ENCODE measurements around the gene RAP2C. TPM values are rescaled to one million over a fixed set of nuclear protein-coding genes. Genes with fewer than 3 reads are reported as not detected.

RAP2C gene
- total RNA-seq, 4 donors from 2014 or later, result 15.1 to 21.7 (median 15.4) TPM

- 65% methylated on average over 2 of the region's 2 CpGs for WGBS
- no peaks in the 10 kb centered on the region for H3K9me3 ChIP-seq
Measured at GRCh38 chrX:132214518-132214917, 4.7 kb downstream of the RAP2C start.

GRCh38 chrX:132209527-132209926 lies 9.7 kb downstream of the RAP2C start:
- no peak for DNase-seq (ENCODE audit: low spot score in 2 of 2)
- Histone ChIP-seq H3K27me3 (no peaks in the 10 kb centered on the region), H3K9me3 (no peaks in the 10 kb centered on the region), H3K4me3 (no peak overlapping the region), H3K4me1 (peaks cover 9% of the 10 kb centered on the region), H3K36me3 (no peaks in the 10 kb centered on the region), H3K27ac (no peak overlapping the region)
- TF ChIP-seq POLR2AphosphoS5 (IDR thresholded peaks at IDR 0.05), result no peak
- TF ChIP-seq EP300 (IDR thresholded peaks at IDR 0.05), result no peak
- TF ChIP-seq CTCF (IDR thresholded peaks at IDR 0.05), result no peak
- TF ChIP-seq POLR2A (IDR thresholded peaks at IDR 0.05), result no peak

More at GRCh38 chrX:132214518-132214917, 4.7 kb downstream of the RAP2C start:
- Histone ChIP-seq H3K36me3 (no peaks in the 10 kb centered on the region), H3K4me3 (no peak overlapping the region), H3K27ac (no peak overlapping the region), H3K27me3 (no peaks in the 10 kb centered on the region), H3K4me1 (peaks cover 31% of the 10 kb centered on the region)
- no peak for TF ChIP-seq POLR2A (IDR thresholded peaks at IDR 0.05)
- no peak for TF ChIP-seq EP300 (IDR thresholded peaks at IDR 0.05)
- no peak for TF ChIP-seq CTCF (IDR thresholded peaks at IDR 0.05)
- TF ChIP-seq POLR2AphosphoS5 (IDR thresholded peaks at IDR 0.05), result no peak
- no peak for DNase-seq (ENCODE audit: low spot score in 2 of 2)

- H3K36me3 ChIP-seq, result no peaks in the 10 kb centered on the region
- TF ChIP-seq EP300 (IDR thresholded peaks at IDR 0.05), result no peak
- no peak for TF ChIP-seq POLR2AphosphoS5 (IDR thresholded peaks at IDR 0.05)
- TF ChIP-seq CTCF (IDR thresholded peaks at IDR 0.05), result no peak
- no peak for TF ChIP-seq POLR2A (IDR thresholded peaks at IDR 0.05)
- no peak for DNase-seq (ENCODE audit: low spot score in 2 of 2)
- H3K4me3 ChIP-seq, result no peak overlapping the region
- peaks cover 8% of the 10 kb centered on the region for H3K4me1 ChIP-seq
- no peaks in the 10 kb centered on the region for H3K27me3 ChIP-seq
- 86% methylated on average over 1 of the region's 1 CpG for WGBS
- H3K27ac ChIP-seq, result no peak overlapping the region
- H3K9me3 ChIP-seq, result no peaks in the 10 kb centered on the region
Measured at GRCh38 chrX:132208422-132208821, 10.8 kb downstream of the RAP2C start.

- no peaks in the 10 kb centered on the region for H3K36me3 ChIP-seq
- 77% methylated on average over 2 of the region's 2 CpGs for WGBS
- peaks cover 8% of the 10 kb centered on the region for H3K4me1 ChIP-seq
- H3K27ac ChIP-seq, result no peak overlapping the region
- no peaks in the 10 kb centered on the region for H3K9me3 ChIP-seq
- no peak overlapping the region for H3K4me3 ChIP-seq
- no peak for TF ChIP-seq EP300 (IDR thresholded peaks at IDR 0.05)
- TF ChIP-seq CTCF (IDR thresholded peaks at IDR 0.05), result no peak
- no peak for TF ChIP-seq POLR2A (IDR thresholded peaks at IDR 0.05)
- TF ChIP-seq POLR2AphosphoS5 (IDR thresholded peaks at IDR 0.05), result no peak
- DNase-seq (ENCODE audit: low spot score in 2 of 2), result no peak
- H3K27me3 ChIP-seq, result no peaks in the 10 kb centered on the region
Measured at GRCh38 chrX:132207996-132208395, 11.3 kb downstream of the RAP2C start.

GRCh38 chrX:132206259-132206658 lies 13.0 kb downstream of the RAP2C start:
- no peaks in the 10 kb centered on the region for H3K9me3 ChIP-seq
- no peak for DNase-seq (ENCODE audit: low spot score in 2 of 2)
- H3K4me1 ChIP-seq, result peaks cover 5% of the 10 kb centered on the region
- no peak overlapping the region for H3K4me3 ChIP-seq
- H3K27me3 ChIP-seq, result no peaks in the 10 kb centered on the region
- H3K27ac ChIP-seq, result no peak overlapping the region
- WGBS, result 60% methylated on average over 5 of the region's 5 CpGs
- no peak for TF ChIP-seq CTCF (IDR thresholded peaks at IDR 0.05)
- no peak for TF ChIP-seq EP300 (IDR thresholded peaks at IDR 0.05)
- no peak for TF ChIP-seq POLR2A (IDR thresholded peaks at IDR 0.05)
- TF ChIP-seq POLR2AphosphoS5 (IDR thresholded peaks at IDR 0.05), result no peak
- H3K36me3 ChIP-seq, result no peaks in the 10 kb centered on the region

Measured in suprapubic skin (tissue), 4 donors.